ENCODE results near the gene NR3C1. TPM values are rescaled to one million over a fixed set of nuclear protein-coding genes. Genes with fewer than 3 reads are reported as not detected.

Gene NR3C1
- total and polyA plus RNA-seq, 2 of the 13 experiments (the other 11 are each of a cell fraction or from before 2014, with no cell fraction given) = 10.0 to 24.3 TPM

- TF ChIP-seq SP2 (CRISPR knock-in tag; IDR thresholded peaks at IDR 0.05) (no peak), FOXP4 (CRISPR knock-in tag; IDR thresholded peaks at IDR 0.05) (0 out of 2 replicates have a peak, but pooled peaks have one; percentile 7), ZNF24 (IDR thresholded peaks at IDR 0.05) (no peak), ARNT2 (CRISPR knock-in tag; IDR thresholded peaks at IDR 0.05; ENCODE audit: low read depth) (peak; percentile 32), ZNF740 (CRISPR knock-in tag; IDR thresholded peaks at IDR 0.05) (no peak), TP53 (CRISPR knock-in tag; conservative IDR thresholded peaks at IDR 0.05) (no peak), ZNF574 (CRISPR knock-in tag; IDR thresholded peaks at IDR 0.05) (no peak; the same call in 1 of the 2 replicates), GZF1 (CRISPR knock-in tag; IDR thresholded peaks at IDR 0.05) (0 out of 2 replicates have a peak, but pooled peaks have one; percentile 51), HMGXB4 (CRISPR knock-in tag; IDR thresholded peaks at IDR 0.05; ENCODE audit: borderline replicate concordance in 1 of 2, low read depth in 1 of 2) (peak in 1 of 2 experiments; percentile 30; a peak in 2 of 4 replicates), ZFP36 (IDR thresholded peaks at IDR 0.05; ENCODE audit: borderline replicate concordance, low read depth, low read length, partially characterized antibody) (no peak), TCF7L2 (IDR thresholded peaks at IDR 0.05; ENCODE audit: low read depth, low read length) (no peak), ZXDC (CRISPR knock-in tag; IDR thresholded peaks at IDR 0.05) (no peak), POLR2G (IDR thresholded peaks at IDR 0.05; ENCODE audit: low read depth, low read length) (peak; percentile 50; the same call in 1 of the 2 replicates), CEBPZ (IDR thresholded peaks at IDR 0.05; ENCODE audit: low read length) (no peak)
These were observed at the start of gene NR3C1 (continued) for GRCh38 chr5:143403593-143404415.

Measured in HepG2 (cell line).